H9 (cell line): Measurements from ENCODE around the gene HS2ST1. TPM values are rescaled to one million over a fixed set of nuclear protein-coding genes. Genes with fewer than 3 reads are reported as not detected.

ENCODE experiments used
- DNase-seq: peaks from one replicate; pipeline ENCODE4 v3.0.0-alpha.2; 2017
- H2AFZ ChIP-seq: one replicate; pipeline ENCODE4 v1.6.1; 2013; ENCODE audit warnings: mild to moderate bottlenecking, low read length, control low read depth, moderate library complexity
- H2AK5ac ChIP-seq: 2 replicates; pipeline ENCODE4 v1.6.1; 2013; ENCODE audit warnings: low read length, control low read depth, mixed read lengths; ENCODE audit not compliant: insufficient read length
- H2BK120ac ChIP-seq: one replicate; pipeline ENCODE4 v1.6.1; 2013; ENCODE audit warnings: low read depth, mild to moderate bottlenecking, low read length, control low read depth, inconsistent platforms; ENCODE audit not compliant: poor library complexity, severe bottlenecking
- H2BK12ac ChIP-seq: 2 replicates; pipeline ENCODE4 v1.6.1; 2013; ENCODE audit warnings: low read length, control low read depth, mixed read lengths, low read depth; ENCODE audit not compliant: insufficient read length
- H2BK15ac ChIP-seq: 2 replicates; pipeline ENCODE4 v1.6.1; 2013; ENCODE audit warnings: low read depth, low read length, control low read depth
- H2BK20ac ChIP-seq: one replicate; pipeline ENCODE4 v1.6.1; 2013; ENCODE audit warnings: low read depth, mild to moderate bottlenecking, low read length, control low read depth, inconsistent platforms; ENCODE audit not compliant: poor library complexity, severe bottlenecking
- H2BK5ac ChIP-seq: 2 replicates; pipeline ENCODE4 v1.6.1; 2013; ENCODE audit warnings: low read length, control low read depth, mixed read lengths; ENCODE audit not compliant: insufficient read length
- H3K14ac ChIP-seq: 2 replicates; pipeline ENCODE4 v1.6.1; 2013; ENCODE audit warnings: low read length, control low read depth; ENCODE audit not compliant: insufficient read depth
- H3K18ac ChIP-seq: 2 replicates; pipeline ENCODE4 v1.6.1; 2013; ENCODE audit warnings: low read depth, mild to moderate bottlenecking, mixed read lengths, low read length, control low read depth; ENCODE audit not compliant: insufficient read length
- H3K23ac ChIP-seq: 2 replicates; pipeline ENCODE4 v1.6.1; 2013; ENCODE audit warnings: low read length, control low read depth, mixed read lengths, low read depth; ENCODE audit not compliant: insufficient read length
- H3K23me2 ChIP-seq: 2 replicates; pipeline ENCODE4 v1.6.1; 2013; ENCODE audit warnings: low read depth, mild to moderate bottlenecking, mixed read lengths, low read length, control low read depth; ENCODE audit not compliant: insufficient read length, poor library complexity, severe bottlenecking
- H3K27ac ChIP-seq: 2 replicates; pipeline ENCODE4 v1.5.1; 2013; ENCODE audit warnings: low read length, control low read depth, mixed read lengths, low read depth; ENCODE audit not compliant: insufficient read length
- H3K27me3 ChIP-seq: 2 replicates; pipeline ENCODE4 v1.6.1; 2013; ENCODE audit warnings: low read length, control low read depth, inconsistent platforms; ENCODE audit not compliant: insufficient read depth
- H3K4ac ChIP-seq: 2 replicates; pipeline ENCODE4 v1.6.1; 2013; ENCODE audit warnings: low read depth, mild to moderate bottlenecking, control low read depth, inconsistent platforms, low read length, moderate library complexity
- H3K4me1 ChIP-seq: 2 replicates; pipeline ENCODE4 v1.6.1; 2013; ENCODE audit warnings: low read length, control low read depth, inconsistent platforms; ENCODE audit not compliant: insufficient read depth
- H3K4me2 ChIP-seq: 2 replicates; pipeline ENCODE4 v1.6.1; 2013; ENCODE audit warnings: low read length, control low read depth, mixed read lengths; ENCODE audit not compliant: insufficient read length, insufficient read depth
- H3K56ac ChIP-seq: 2 replicates; pipeline ENCODE4 v1.6.1; 2013; ENCODE audit warnings: low read depth, mild to moderate bottlenecking, mixed read lengths, low read length, control low read depth; ENCODE audit not compliant: insufficient read length
- H3K79me1 ChIP-seq: 2 replicates; pipeline ENCODE4 v1.6.1; 2013; ENCODE audit warnings: low read depth, mild to moderate bottlenecking, moderate library complexity, low read length, control low read depth, inconsistent platforms; ENCODE audit not compliant: insufficient read depth, poor library complexity, severe bottlenecking
- H3K79me2 ChIP-seq: 2 replicates; pipeline ENCODE4 v1.6.1; 2013; ENCODE audit warnings: low read length, control low read depth, inconsistent platforms; ENCODE audit not compliant: insufficient read depth
- H3K9ac ChIP-seq: 2 replicates; pipeline ENCODE4 v1.6.1; 2013; ENCODE audit warnings: low read length, control low read depth, mixed read lengths; ENCODE audit not compliant: insufficient read length; ENCODE audit errors: extremely low read depth
- H3K9me3 ChIP-seq: one replicate; pipeline ENCODE4 v1.6.1; 2013; ENCODE audit warnings: low read depth, low read length, inconsistent platforms; ENCODE audit not compliant: control insufficient read depth
- H3T11ph ChIP-seq: one replicate; pipeline ENCODE4 v1.6.1; 2013; ENCODE audit warnings: mild to moderate bottlenecking, low read length, control low read depth, inconsistent platforms
- H4K20me1 ChIP-seq: one replicate; pipeline ENCODE4 v1.6.1; 2013; ENCODE audit not compliant: control insufficient read depth, insufficient read length, insufficient read depth
- H4K5ac ChIP-seq: 2 replicates; pipeline ENCODE4 v1.6.1; 2013; ENCODE audit warnings: low read depth, mild to moderate bottlenecking, mixed read lengths, low read length, control low read depth; ENCODE audit not compliant: insufficient read length
- H4K8ac ChIP-seq: replicated peaks from 2 replicates; pipeline ENCODE4 v1.6.1; 2013; ENCODE audit warnings: low read length, control low read depth, mixed read lengths, low read depth; ENCODE audit not compliant: insufficient read length
- H4K91ac ChIP-seq: 2 replicates; pipeline ENCODE4 v1.6.1; 2013; ENCODE audit warnings: low read depth, mild to moderate bottlenecking, moderate library complexity, mixed read lengths, low read length, control low read depth; ENCODE audit not compliant: insufficient read length
- H3K27ac Mint-ChIP-seq, 3 experiments: 2 replicates in 2 of 3; 3 replicates in 1 of 3; pipeline ENCODE4 v1.8.0; 2020 to 2021; ENCODE audit warnings: mixed read lengths in 3 of 3, mild to moderate bottlenecking in 1 of 3, moderate library complexity in 1 of 3
- H3K27me3 Mint-ChIP-seq: 2 replicates; pipeline ENCODE4 v1.8.0; 2021; ENCODE audit warnings: low read depth, mild to moderate bottlenecking, moderate library complexity, mixed read lengths
- H3K36me3 Mint-ChIP-seq, 3 experiments: 2 replicates in 2 of 3; 3 replicates in 1 of 3; pipeline ENCODE4 v1.8.0; 2020 to 2021; ENCODE audit warnings: low read depth in 3 of 3, mixed read lengths in 3 of 3; ENCODE audit not compliant: insufficient read depth in 1 of 3
- H3K4me1 Mint-ChIP-seq, 2 experiments: 2 replicates each; pipeline ENCODE4 v1.8.0; 2020; ENCODE audit warnings: mixed read lengths in 2 of 2
- H3K4me3 Mint-ChIP-seq, 2 experiments: 2 replicates in 1 of 2; 3 replicates in 1 of 2; pipeline ENCODE4 v1.8.0; 2020 to 2021; ENCODE audit warnings: mild to moderate bottlenecking in 2 of 2, mixed read lengths in 2 of 2, moderate library complexity in 1 of 2
- H3K9me3 Mint-ChIP-seq, 2 experiments: 2 replicates in 1 of 2; 3 replicates in 1 of 2; pipeline ENCODE4 v1.8.0; 2020; ENCODE audit warnings: mild to moderate bottlenecking in 2 of 2, mixed read lengths in 2 of 2, moderate library complexity in 1 of 2
- WGBS: extraction: QIAGEN DNeasy Blood & Tissue Kit; methylation state at CpG from one replicate; pipeline ENCODE4 v1.1.7; 2013; ENCODE audit warnings: missing lambda C conversion rate, low lambda C conversion rate, mixed read lengths; ENCODE audit not compliant: insufficient read length; ENCODE audit errors: extremely low coverage; 5-methylcytosine and 5-hydroxymethylcytosine counted together
- total RNA-seq: library from RNA; stranded (reverse); gene quantifications from 2 replicates; pipeline ENCODE4 v1.2.1, GENCODE V29; 2021
- TF ChIP-seq, protein P1 (sequence below): fragments of 200-600 bp; sonication (generic); conservative IDR thresholded peaks from 3 replicates; pipeline ENCODE4 v1.8.0; 2021; ENCODE audit warnings: antibody characterized with exemption, mild to moderate bottlenecking

HS2ST1 gene
- total RNA-seq, 1 experiment from 2014 or later = 20.1 TPM

GRCh38 chr1:86948212-86948611 lies 33.8 kb downstream of the HS2ST1 start:
- Histone ChIP-seq H3K4ac (no peak overlapping the region), H4K20me1 (no peaks in the 10 kb centered on the region), H3K79me1 (peaks cover 13% of the 10 kb centered on the region), H3K27me3 (no peaks in the 10 kb centered on the region), H3K9ac (no peak overlapping the region), H2BK12ac (no peak overlapping the region), H3K4me2 (no peak overlapping the region), H2BK5ac (no peak overlapping the region), H3K23me2 (no peaks in the 10 kb centered on the region), H2AFZ (no peak overlapping the region), H3K4me1 (no peaks in the 10 kb centered on the region), H4K5ac (no peak overlapping the region), H3K56ac (no peak overlapping the region), H2BK120ac (no peak overlapping the region), H2BK20ac (no peak overlapping the region), H3K79me2 (peaks cover 9% of the 10 kb centered on the region; the same call in 1 of the 2 replicates), H2AK5ac (no peak overlapping the region), H3T11ph (no peak overlapping the region), H3K18ac (no peak overlapping the region), H3K9me3 (no peaks in the 10 kb centered on the region), H3K14ac (no peak overlapping the region), H3K27ac (no peak overlapping the region), H4K91ac (no peak overlapping the region), H4K8ac (no peak overlapping the region), H2BK15ac (no peak overlapping the region), H3K23ac (no peak overlapping the region)
- H3K4me1 Mint-ChIP-seq = peaks cover 19 to 21% of the 10 kb centered on the region in 2 experiments
- H3K27ac Mint-ChIP-seq = peak overlapping the region in 2 of 3 experiments; percentile 46 to 87; a peak in 2 of 7 replicates
- no peak for DNase-seq
- no CpG with 5 or more reads among the region's 5 CpGs for WGBS
- peaks cover 0 to 7% (median 4%) of the 10 kb centered on the region in 3 experiments; a peak in 1 of 7 replicates for H3K36me3 Mint-ChIP-seq
- TF ChIP-seq, protein P1, sequence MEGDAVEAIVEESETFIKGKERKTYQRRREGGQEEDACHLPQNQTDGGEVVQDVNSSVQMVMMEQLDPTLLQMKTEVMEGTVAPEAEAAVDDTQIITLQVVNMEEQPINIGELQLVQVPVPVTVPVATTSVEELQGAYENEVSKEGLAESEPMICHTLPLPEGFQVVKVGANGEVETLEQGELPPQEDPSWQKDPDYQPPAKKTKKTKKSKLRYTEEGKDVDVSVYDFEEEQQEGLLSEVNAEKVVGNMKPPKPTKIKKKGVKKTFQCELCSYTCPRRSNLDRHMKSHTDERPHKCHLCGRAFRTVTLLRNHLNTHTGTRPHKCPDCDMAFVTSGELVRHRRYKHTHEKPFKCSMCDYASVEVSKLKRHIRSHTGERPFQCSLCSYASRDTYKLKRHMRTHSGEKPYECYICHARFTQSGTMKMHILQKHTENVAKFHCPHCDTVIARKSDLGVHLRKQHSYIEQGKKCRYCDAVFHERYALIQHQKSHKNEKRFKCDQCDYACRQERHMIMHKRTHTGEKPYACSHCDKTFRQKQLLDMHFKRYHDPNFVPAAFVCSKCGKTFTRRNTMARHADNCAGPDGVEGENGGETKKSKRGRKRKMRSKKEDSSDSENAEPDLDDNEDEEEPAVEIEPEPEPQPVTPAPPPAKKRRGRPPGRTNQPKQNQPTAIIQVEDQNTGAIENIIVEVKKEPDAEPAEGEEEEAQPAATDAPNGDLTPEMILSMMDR = no peak
- no peaks in the 10 kb centered on the region for H3K9me3 Mint-ChIP-seq
- H3K4me3 Mint-ChIP-seq = no peak overlapping the region
- no peaks in the 10 kb centered on the region for H3K27me3 Mint-ChIP-seq
